Measurements from ENCODE around the gene AUTS2.

- TF ChIP-seq CTCF (conservative IDR thresholded peaks at IDR 0.05 in 1 of 2, IDR thresholded peaks at IDR 0.05 in 1 of 2; ENCODE audit: low read depth in 1 of 2, low read length in 2 of 2) = no peak
- no peak for TF ChIP-seq EZH2 (IDR thresholded peaks at IDR 0.05; ENCODE audit: low read length, missing control alignments)
These were observed 148.9 kb downstream of the AUTS2 start for GRCh38 chr7:69747144-69747543.
